Measurements from ENCODE around the gene ZBTB38. TPM values are rescaled to one million over a fixed set of nuclear protein-coding genes. Genes with fewer than 3 reads are reported as not detected.

ZBTB38 gene
- polyA plus RNA-seq, 1 donor from 2014 or later = 18.7 TPM

DNA sequence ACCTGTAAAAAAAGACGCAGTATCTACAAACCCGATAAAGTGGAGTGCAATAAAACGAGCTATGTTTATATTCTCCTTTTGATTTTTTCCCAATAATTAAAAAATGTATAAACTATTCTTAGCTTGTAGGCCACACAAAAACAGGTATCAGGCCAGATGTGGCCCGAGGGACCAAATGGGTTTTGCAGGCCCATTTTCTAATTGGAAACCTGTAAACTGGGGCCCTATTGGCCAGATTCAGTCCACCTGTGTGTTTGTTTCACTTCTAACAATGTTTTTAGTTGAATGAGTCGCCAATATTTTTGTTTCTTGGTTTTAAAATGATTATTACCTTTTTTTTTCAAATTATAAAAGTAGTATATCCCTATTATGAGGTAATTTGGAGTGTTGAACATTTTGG is 29.7 kb downstream of the ZBTB38 start:
- Histone ChIP-seq H2AFZ (ENCODE audit: low read depth, low read length) (no peak overlapping the region), H3K9ac (ENCODE audit: low read length) (no peak overlapping the region), H3K9me3 (ENCODE audit: low read length) (peaks cover 21% of the 10 kb centered on the region), H3K79me2 (replicated peaks; ENCODE audit: insufficient read depth, low read length) (no peaks in the 10 kb centered on the region), H3K9me2 (ENCODE audit: insufficient read depth, low read length) (no peaks in the 10 kb centered on the region), H3K4me2 (ENCODE audit: low read length) (no peak overlapping the region), H3F3A (ENCODE audit: insufficient read depth, low read length, poor library complexity, severe bottlenecking) (no peaks in the 10 kb centered on the region), H3K27me3 (ENCODE audit: insufficient read depth, low read depth, low read length) (no peaks in the 10 kb centered on the region), H3K27ac (ENCODE audit: low read length) (no peak overlapping the region), H3K4me3 (ENCODE audit: low read length) (no peak overlapping the region), H3K36me3 (ENCODE audit: insufficient read depth, low read length) (peaks cover 8% of the 10 kb centered on the region), H4K20me1 (ENCODE audit: insufficient read depth) (no peaks in the 10 kb centered on the region)
- TF ChIP-seq, protein P1, sequence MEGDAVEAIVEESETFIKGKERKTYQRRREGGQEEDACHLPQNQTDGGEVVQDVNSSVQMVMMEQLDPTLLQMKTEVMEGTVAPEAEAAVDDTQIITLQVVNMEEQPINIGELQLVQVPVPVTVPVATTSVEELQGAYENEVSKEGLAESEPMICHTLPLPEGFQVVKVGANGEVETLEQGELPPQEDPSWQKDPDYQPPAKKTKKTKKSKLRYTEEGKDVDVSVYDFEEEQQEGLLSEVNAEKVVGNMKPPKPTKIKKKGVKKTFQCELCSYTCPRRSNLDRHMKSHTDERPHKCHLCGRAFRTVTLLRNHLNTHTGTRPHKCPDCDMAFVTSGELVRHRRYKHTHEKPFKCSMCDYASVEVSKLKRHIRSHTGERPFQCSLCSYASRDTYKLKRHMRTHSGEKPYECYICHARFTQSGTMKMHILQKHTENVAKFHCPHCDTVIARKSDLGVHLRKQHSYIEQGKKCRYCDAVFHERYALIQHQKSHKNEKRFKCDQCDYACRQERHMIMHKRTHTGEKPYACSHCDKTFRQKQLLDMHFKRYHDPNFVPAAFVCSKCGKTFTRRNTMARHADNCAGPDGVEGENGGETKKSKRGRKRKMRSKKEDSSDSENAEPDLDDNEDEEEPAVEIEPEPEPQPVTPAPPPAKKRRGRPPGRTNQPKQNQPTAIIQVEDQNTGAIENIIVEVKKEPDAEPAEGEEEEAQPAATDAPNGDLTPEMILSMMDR (IDR thresholded peaks at IDR 0.05; ENCODE audit: poor library complexity, severe bottlenecking) = no peak
- TF ChIP-seq RAD21 (conservative IDR thresholded peaks at IDR 0.05) (no peak), SMC3 (conservative IDR thresholded peaks at IDR 0.05; ENCODE audit: poor library complexity) (no peak), MXI1 (conservative IDR thresholded peaks at IDR 0.05; ENCODE audit: poor library complexity, severe bottlenecking) (no peak)

DNA sequence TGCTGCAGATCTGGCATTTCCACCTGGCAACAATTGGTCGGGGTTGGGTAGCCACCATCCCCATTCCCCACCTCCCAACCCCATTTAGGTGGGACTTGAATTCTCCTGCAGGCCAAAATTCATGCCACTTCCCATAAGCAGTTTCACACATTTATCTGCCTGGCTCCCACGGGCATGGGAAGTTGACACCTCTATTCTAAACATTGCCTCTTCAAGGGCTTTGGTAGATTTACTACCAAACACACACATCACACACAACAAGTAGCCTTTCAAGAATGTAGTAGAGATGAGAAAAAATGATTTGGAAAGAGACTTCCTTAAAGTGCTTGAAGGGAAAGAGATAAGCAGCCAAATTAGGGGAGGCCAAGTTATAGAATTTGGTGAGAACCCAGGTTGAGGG is 30.9 kb downstream of the ZBTB38 start:
- H3K79me2 ChIP-seq (replicated peaks; ENCODE audit: insufficient read depth, low read length) = no peaks in the 10 kb centered on the region
- H3K9ac ChIP-seq (ENCODE audit: low read length) = no peak overlapping the region

More for the DNA sequence above, 30.9 kb downstream of the ZBTB38 start:
- H2AFZ ChIP-seq (ENCODE audit: low read depth, low read length) = no peak overlapping the region
- H3K9me3 ChIP-seq (ENCODE audit: low read length) = peaks cover 21% of the 10 kb centered on the region
- H3F3A ChIP-seq (ENCODE audit: insufficient read depth, low read length, poor library complexity, severe bottlenecking) = no peaks in the 10 kb centered on the region
- H3K4me2 ChIP-seq (ENCODE audit: low read length) = no peak overlapping the region
- peaks cover 8% of the 10 kb centered on the region for H3K36me3 ChIP-seq (ENCODE audit: insufficient read depth, low read length)
- H3K27me3 ChIP-seq (ENCODE audit: insufficient read depth, low read depth, low read length) = no peaks in the 10 kb centered on the region
- no peak overlapping the region for H3K4me3 ChIP-seq (ENCODE audit: low read length)
- H3K27ac ChIP-seq (ENCODE audit: low read length) = no peak overlapping the region
- no peak for TF ChIP-seq SMC3 (conservative IDR thresholded peaks at IDR 0.05; ENCODE audit: poor library complexity)
- TF ChIP-seq, protein P1 (IDR thresholded peaks at IDR 0.05; ENCODE audit: poor library complexity, severe bottlenecking) = no peak
- TF ChIP-seq POLR2AphosphoS5 (IDR thresholded peaks at IDR 0.05) = no peak
- TF ChIP-seq EZH2 (IDR thresholded peaks at IDR 0.05; ENCODE audit: borderline replicate concordance, insufficient read depth, low read length, poor library complexity, severe bottlenecking) = no peak
- TF ChIP-seq TAF1 (IDR thresholded peaks at IDR 0.05; ENCODE audit: low read depth) = no peak
- TF ChIP-seq, protein P2, sequence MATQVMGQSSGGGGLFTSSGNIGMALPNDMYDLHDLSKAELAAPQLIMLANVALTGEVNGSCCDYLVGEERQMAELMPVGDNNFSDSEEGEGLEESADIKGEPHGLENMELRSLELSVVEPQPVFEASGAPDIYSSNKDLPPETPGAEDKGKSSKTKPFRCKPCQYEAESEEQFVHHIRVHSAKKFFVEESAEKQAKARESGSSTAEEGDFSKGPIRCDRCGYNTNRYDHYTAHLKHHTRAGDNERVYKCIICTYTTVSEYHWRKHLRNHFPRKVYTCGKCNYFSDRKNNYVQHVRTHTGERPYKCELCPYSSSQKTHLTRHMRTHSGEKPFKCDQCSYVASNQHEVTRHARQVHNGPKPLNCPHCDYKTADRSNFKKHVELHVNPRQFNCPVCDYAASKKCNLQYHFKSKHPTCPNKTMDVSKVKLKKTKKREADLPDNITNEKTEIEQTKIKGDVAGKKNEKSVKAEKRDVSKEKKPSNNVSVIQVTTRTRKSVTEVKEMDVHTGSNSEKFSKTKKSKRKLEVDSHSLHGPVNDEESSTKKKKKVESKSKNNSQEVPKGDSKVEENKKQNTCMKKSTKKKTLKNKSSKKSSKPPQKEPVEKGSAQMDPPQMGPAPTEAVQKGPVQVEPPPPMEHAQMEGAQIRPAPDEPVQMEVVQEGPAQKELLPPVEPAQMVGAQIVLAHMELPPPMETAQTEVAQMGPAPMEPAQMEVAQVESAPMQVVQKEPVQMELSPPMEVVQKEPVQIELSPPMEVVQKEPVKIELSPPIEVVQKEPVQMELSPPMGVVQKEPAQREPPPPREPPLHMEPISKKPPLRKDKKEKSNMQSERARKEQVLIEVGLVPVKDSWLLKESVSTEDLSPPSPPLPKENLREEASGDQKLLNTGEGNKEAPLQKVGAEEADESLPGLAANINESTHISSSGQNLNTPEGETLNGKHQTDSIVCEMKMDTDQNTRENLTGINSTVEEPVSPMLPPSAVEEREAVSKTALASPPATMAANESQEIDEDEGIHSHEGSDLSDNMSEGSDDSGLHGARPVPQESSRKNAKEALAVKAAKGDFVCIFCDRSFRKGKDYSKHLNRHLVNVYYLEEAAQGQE (IDR thresholded peaks at IDR 0.05; ENCODE audit: borderline replicate concordance) = no peak
- no peak for TF ChIP-seq EP300 (conservative IDR thresholded peaks at IDR 0.05; ENCODE audit: poor library complexity, severe bottlenecking)
- TF ChIP-seq MXI1 (conservative IDR thresholded peaks at IDR 0.05; ENCODE audit: poor library complexity, severe bottlenecking) = no peak
- TF ChIP-seq RAD21 (conservative IDR thresholded peaks at IDR 0.05) = no peak
- no peaks in the 10 kb centered on the region for H4K20me1 ChIP-seq (ENCODE audit: insufficient read depth)
- H3K9me2 ChIP-seq (ENCODE audit: insufficient read depth, low read length) = no peaks in the 10 kb centered on the region

Data from neural cell (in vitro differentiated cells).